Measurements from ENCODE around the gene SENP6. TPM values are rescaled to one million over a fixed set of nuclear protein-coding genes. Genes with fewer than 3 reads are reported as not detected.

SENP6 gene
- total RNA-seq, 1 donor from 2014 or later: 82.1 TPM

DNA sequence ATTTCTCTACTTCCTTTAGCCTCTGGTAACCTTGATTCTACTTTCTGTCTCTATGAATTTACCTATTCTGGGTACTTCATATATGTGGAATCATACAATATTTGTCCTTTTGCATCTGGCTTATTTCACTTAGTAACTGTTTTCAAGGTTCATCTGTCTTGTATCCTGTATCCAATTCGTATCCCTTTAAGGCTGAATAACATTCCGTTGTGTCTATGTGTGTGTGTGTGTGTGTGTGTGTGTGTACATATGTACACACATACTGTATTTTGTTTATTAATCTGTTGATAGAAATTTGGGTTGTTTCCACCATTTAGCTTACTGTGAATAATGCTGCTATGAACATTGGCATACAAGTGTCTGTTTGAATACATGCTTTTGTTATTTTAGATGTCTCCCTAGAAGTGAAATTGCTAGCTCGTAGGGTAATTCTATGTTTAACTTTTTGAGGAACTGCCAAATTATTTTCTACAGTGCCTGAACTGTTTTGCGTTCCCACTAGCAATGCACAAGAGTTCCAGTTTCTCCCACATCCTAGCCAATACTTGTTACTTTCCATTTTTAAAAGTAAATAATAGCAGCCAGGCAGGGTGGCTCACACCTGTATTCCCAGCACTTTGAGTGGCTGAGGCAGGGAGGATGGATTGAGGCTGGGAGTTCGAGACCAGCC, 17.7 kb downstream of the SENP6 start:
- Mint-ChIP-seq H3K27me3 (ENCODE audit: low read depth) (no peaks in the 10 kb centered on the region), H3K27ac (ENCODE audit: unreplicated experiment) (peak overlapping the region; percentile 12), H3K36me3 (ENCODE audit: low read depth) (no peaks in the 10 kb centered on the region), H3K4me3 (ENCODE audit: unreplicated experiment) (no peak overlapping the region), H3K4me1 (ENCODE audit: low read depth) (peaks cover 56% of the 10 kb centered on the region), H3K9me3 (ENCODE audit: low read depth) (peaks cover 5% of the 10 kb centered on the region)
- TF ChIP-seq, protein P1, sequence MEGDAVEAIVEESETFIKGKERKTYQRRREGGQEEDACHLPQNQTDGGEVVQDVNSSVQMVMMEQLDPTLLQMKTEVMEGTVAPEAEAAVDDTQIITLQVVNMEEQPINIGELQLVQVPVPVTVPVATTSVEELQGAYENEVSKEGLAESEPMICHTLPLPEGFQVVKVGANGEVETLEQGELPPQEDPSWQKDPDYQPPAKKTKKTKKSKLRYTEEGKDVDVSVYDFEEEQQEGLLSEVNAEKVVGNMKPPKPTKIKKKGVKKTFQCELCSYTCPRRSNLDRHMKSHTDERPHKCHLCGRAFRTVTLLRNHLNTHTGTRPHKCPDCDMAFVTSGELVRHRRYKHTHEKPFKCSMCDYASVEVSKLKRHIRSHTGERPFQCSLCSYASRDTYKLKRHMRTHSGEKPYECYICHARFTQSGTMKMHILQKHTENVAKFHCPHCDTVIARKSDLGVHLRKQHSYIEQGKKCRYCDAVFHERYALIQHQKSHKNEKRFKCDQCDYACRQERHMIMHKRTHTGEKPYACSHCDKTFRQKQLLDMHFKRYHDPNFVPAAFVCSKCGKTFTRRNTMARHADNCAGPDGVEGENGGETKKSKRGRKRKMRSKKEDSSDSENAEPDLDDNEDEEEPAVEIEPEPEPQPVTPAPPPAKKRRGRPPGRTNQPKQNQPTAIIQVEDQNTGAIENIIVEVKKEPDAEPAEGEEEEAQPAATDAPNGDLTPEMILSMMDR (IDR thresholded peaks at IDR 0.05): no peak
- no peak for DNase-seq (ENCODE audit: low spot score)

DNA sequence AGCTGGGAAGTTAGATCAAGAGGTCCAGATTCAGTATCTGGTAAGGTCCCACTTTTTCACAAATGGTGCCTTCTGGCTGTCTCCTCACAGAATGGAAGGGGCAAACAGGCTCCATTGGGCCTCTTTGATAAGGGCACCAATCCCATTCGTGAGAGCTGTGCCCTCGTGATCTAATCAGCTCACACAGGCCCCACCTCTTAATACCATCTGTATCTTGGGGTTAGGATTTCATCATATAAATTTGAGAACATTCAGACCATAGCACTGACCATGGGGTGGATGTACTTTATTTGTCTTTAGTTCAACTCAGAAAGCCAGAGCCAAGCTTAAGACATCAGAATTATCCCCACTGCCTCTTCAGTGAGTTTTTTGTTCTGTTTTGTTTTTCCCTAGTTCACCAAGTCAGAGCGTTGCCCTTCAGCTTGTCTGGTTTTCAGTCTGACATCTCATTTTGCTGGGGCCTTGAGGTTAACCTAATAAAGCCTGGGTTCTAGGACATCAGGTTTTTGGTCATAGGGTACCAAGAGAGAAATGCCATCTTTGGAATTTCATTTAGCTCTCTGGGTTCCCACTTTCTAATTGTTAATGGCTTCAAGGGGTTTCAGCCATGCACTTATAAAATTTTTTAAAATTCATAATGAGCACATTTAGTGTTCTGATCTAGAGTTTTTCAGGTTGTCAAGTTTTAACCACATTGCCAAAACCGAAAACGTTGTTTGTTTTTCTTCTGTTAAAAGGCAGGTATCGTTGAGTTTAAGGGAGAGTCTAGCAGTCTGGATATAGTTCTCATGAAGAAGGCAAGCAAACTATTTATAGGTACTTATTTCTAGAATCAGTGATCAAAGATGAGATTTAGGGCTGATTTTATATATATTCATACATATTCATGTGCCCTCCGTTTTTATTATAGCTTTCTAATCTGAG, 19.0 kb downstream of the SENP6 start:
- peaks cover 5% of the 10 kb centered on the region for H3K9me3 Mint-ChIP-seq (ENCODE audit: low read depth)
- DNase-seq (ENCODE audit: low spot score): no peak
- H3K27ac Mint-ChIP-seq (ENCODE audit: unreplicated experiment): peak overlapping the region; percentile 68
- H3K4me3 Mint-ChIP-seq (ENCODE audit: unreplicated experiment): no peak overlapping the region
- no peaks in the 10 kb centered on the region for H3K27me3 Mint-ChIP-seq (ENCODE audit: low read depth)
- H3K4me1 Mint-ChIP-seq (ENCODE audit: low read depth): peaks cover 50% of the 10 kb centered on the region
- peaks cover 3% of the 10 kb centered on the region for H3K36me3 Mint-ChIP-seq (ENCODE audit: low read depth)
- TF ChIP-seq, protein P1 (IDR thresholded peaks at IDR 0.05): no peak

DNA sequence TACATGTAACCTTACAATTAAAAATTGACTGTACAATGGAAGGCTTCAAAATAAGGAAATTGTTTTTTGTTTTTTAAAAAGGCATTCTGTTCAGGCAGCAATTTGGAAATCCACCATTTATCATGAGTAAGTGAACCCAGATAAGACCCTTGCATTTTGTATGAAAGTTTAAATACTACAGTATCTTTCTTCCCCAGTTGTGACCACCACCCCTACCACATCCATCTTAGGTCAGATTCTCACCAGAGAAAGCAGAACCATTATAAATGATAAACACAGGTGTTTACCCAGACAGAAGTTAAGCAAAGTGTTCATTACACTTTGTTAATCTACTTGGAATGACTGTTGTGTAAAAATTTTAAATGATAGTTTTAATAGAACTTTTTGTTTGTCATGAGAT, 20.2 kb downstream of the SENP6 start:
- H3K4me1 Mint-ChIP-seq (ENCODE audit: low read depth): peaks cover 45% of the 10 kb centered on the region
- no peaks in the 10 kb centered on the region for H3K27me3 Mint-ChIP-seq (ENCODE audit: low read depth)
- H3K27ac Mint-ChIP-seq (ENCODE audit: unreplicated experiment): no peak overlapping the region
- H3K4me3 Mint-ChIP-seq (ENCODE audit: unreplicated experiment): no peak overlapping the region
- DNase-seq (ENCODE audit: low spot score): no peak
- TF ChIP-seq, protein P1 (IDR thresholded peaks at IDR 0.05): no peak
- peaks cover 3% of the 10 kb centered on the region for H3K36me3 Mint-ChIP-seq (ENCODE audit: low read depth)
- H3K9me3 Mint-ChIP-seq (ENCODE audit: low read depth): peaks cover 5% of the 10 kb centered on the region

DNA sequence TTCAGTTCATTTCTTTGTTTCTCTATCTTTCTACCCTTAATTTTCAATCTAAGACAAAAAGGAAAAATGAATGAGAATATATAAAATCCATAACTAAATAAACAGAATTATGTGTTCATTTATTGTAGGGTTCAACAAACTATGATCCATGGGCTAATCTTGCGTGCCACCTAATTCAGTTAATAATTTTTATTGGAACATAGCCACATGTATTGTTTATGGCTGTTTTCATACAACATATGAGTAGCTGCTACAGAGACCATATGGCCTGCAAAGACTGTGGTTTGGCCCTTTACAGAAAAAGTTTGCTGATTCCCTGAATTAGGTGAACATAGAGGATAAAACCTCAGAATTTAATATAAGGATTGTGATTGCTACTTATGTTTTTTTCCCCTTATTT, 21.8 kb downstream of the SENP6 start:
- H3K36me3 Mint-ChIP-seq (ENCODE audit: low read depth): peaks cover 3% of the 10 kb centered on the region
- TF ChIP-seq, protein P1 (IDR thresholded peaks at IDR 0.05): no peak
- H3K27me3 Mint-ChIP-seq (ENCODE audit: low read depth): no peaks in the 10 kb centered on the region
- no peak overlapping the region for H3K27ac Mint-ChIP-seq (ENCODE audit: unreplicated experiment)
- peaks cover 35% of the 10 kb centered on the region for H3K4me1 Mint-ChIP-seq (ENCODE audit: low read depth)
- no peak for DNase-seq (ENCODE audit: low spot score)
- no peak overlapping the region for H3K4me3 Mint-ChIP-seq (ENCODE audit: unreplicated experiment)
- peaks cover 3% of the 10 kb centered on the region for H3K9me3 Mint-ChIP-seq (ENCODE audit: low read depth)

DNA sequence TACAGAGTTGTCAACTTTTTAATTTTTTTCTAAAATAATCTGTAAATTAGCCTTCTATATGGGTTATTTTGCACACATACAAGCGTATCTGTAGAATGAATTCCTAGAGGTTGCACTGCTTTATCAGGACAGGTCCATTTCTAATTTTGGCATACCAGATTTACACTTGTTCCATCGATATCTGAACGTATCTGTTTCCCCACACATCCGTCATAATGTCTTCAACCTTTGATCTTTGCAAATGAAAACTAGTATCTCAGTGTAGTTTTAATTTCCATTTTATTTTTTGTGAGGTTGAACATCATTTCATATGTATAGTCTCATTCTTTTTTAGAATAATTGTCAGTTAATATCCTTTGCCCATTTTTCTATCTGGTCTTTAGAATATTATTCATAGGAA, 22.7 kb downstream of the SENP6 start:
- H3K36me3 Mint-ChIP-seq (ENCODE audit: low read depth): peaks cover 3% of the 10 kb centered on the region
- DNase-seq (ENCODE audit: low spot score): no peak
- no peak overlapping the region for H3K4me3 Mint-ChIP-seq (ENCODE audit: unreplicated experiment)
- no peaks in the 10 kb centered on the region for H3K27me3 Mint-ChIP-seq (ENCODE audit: low read depth)
- TF ChIP-seq, protein P1 (IDR thresholded peaks at IDR 0.05): no peak
- no peak overlapping the region for H3K27ac Mint-ChIP-seq (ENCODE audit: unreplicated experiment)
- no peaks in the 10 kb centered on the region for H3K9me3 Mint-ChIP-seq (ENCODE audit: low read depth)
- peaks cover 29% of the 10 kb centered on the region for H3K4me1 Mint-ChIP-seq (ENCODE audit: low read depth)
